Activated gamma-delta T cell treated with anti-CD3 and anti-CD28 coated beads, Interleukin-2, amount 50 U/mL, for 16 hours (primary cell): ENCODE results near the gene PLTP.
A peak's percentile ranks its signal among the peaks of the same experiment; 100 is the strongest.
"Not testable (repeated sequence)": the region's sequence is repeated elsewhere in the genome, so short reads cannot be mapped to it uniquely, and the experiment has no call there.

Experiments used
- DNase-seq: peaks from one replicate; pipeline ENCODE4 v3.0.0-alpha.2; 2020; ENCODE audit warnings: low read depth

PLTP gene

GRCh38 chr20:45874104-45874481 lies 37.9 kb downstream of the PLTP start:
- DNase-seq, result not testable (repeated sequence)

DNA sequence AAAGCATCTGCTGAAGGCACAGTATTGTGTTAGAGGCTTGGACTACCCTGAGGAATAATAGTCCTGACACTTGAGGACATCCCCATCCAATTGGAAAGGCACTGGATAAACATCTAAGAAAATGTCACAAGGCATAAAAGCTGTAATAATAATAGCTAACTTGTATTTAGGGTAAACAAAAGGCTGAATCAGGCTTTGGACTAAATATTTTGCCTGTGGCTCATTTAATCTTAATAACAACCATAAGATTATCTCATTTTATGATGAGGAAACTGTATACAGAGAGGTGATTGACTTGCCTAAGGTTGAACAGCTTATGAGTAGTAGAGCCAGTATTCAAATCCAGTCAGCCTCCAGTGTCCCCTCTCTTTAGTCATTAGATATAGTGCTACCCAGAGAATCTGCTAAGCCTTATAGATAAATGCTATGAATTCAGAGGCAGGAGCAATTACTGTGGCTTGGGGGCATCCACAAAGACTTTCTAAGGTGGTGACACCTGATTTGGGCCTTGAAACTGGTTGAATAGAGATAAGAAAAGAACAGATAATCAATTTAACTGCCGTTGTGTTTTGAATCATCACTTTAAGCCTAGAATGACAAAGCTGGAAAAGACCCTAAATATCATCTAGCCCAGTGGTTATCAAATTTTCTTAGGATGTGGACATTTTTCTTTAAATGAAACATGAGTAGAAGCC lies 38.4 kb downstream of the PLTP start:
- DNase-seq, result no peak

DNA sequence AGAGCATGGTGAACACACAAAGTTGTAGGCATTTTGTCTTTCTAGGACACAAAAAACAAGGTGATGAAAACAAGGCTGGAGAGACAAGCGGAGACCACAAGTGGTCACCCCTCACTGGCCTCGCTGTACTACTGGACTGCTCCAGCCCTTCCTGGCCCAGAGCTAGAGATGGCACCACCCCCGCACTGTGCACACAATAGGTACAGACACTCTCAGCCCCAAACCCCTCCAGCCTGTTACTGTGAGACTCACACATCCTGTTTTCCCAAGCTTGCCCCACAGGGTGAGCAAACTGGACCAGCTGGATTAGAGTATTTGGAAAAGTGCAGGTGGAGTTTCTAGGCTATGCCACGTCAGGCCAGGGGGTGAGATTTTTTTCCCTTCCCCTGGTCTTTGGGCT lies 39.3 kb downstream of the PLTP start:
- DNase-seq, result no peak

- DNase-seq, result no peak
Measured at GRCh38 chr20:45867819-45868176, 44.2 kb downstream of the PLTP start.

DNA sequence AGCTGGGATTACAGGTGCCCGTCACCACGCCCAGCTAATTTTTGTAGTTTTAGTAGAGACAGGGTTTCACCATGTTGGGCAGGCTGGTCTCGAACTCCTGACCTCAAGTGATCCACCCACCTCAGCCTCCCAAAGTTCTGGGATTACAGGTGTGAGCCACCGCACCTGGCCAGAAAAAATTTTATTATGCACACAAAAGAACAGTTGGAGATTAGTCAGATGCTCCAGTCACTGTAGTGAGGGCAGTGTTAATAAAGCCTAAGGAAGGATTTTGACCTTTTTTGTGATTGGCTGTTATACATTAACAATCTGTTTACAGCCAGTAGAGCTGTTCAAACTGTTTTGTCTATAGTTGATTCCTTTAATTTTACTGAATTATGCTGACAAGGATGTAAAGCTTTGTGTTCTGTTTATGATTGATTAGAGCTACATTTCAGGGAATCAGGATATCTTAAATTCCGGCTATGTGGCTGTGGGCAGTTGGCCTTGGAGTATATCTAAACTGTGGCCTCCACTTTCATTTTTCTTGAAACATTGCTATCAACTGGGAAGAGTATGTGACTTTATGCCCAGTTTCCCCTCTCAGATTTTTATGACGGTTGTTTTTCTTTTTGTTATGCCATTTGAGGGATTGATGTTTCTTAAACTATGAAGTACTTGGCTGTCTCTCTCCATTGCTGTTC lies 44.7 kb downstream of the PLTP start:
- no peak for DNase-seq

DNA sequence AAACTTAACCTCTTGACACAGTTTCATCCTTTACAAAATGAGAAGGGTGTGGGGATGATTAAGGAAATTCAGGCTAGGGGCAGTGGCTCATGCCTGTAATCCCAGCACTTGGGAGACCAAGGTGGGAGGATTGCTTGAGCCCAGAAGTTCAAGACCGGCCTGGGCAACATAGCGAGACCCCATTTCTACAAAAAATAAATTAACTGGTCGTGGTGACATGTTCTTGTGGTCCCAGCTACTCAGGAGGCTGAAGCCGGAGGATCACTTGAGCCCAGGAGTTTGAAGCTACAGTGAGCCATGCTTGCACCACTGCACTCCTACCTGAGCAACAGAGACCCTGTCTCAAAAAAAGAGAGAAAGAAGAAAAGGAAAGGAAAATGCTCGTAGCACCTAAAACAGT lies 45.5 kb downstream of the PLTP start:
- DNase-seq, result no peak

DNA sequence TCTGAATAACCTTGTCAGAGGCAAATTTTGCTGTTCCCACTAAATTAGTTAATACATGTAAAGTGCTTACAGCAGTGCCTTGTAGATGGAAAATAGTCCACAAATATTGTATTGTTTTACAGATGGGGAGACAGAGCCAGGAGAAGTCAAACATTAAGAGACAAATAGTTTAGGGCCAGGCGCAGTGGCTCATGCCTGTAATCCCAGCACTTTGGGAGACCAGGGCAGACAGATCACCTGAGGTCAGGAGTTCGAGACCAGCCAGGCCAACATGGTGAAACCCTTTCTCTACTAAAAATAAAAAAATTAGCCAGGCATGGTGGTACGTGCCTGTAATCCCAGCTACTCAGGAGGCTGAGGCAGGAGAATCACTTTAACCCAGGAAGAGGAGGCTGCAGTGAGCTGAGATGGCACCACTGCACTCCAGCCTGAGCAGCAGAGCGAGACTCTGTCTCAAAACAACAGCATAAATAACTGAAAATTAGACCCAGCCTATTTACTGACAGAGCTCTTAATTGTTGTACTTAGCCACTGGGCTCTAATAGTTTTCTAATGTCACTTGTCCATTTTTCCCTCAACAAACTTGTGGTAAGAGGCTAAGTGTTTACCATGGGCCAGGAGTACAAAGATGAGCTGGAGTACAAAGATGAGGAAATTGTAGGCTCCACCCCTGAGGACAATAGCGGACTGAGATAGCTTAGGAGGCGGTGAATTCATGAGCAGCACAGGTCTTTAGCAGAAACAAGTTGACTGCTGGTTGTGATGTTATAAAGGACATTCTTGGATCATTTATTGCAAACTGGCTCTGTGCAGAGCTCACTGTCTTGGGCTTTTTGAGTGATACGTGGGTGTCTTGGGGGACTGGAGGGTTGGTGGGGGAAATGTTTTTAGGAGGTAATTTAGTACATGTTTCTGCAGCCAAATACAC lies 48.1 kb downstream of the PLTP start:
- DNase-seq, result no peak

GRCh38 chr20:45861221-45862075 lies 50.5 kb downstream of the PLTP start:
- DNase-seq, result no peak

GRCh38 chr20:45860560-45861220 lies 51.3 kb downstream of the PLTP start:
- no peak for DNase-seq

- no peak for DNase-seq
Measured at GRCh38 chr20:45859916-45860315, 52.0 kb downstream of the PLTP start.

GRCh38 chr20:45857882-45858216 lies 54.1 kb downstream of the PLTP start:
- DNase-seq, result no peak

DNA sequence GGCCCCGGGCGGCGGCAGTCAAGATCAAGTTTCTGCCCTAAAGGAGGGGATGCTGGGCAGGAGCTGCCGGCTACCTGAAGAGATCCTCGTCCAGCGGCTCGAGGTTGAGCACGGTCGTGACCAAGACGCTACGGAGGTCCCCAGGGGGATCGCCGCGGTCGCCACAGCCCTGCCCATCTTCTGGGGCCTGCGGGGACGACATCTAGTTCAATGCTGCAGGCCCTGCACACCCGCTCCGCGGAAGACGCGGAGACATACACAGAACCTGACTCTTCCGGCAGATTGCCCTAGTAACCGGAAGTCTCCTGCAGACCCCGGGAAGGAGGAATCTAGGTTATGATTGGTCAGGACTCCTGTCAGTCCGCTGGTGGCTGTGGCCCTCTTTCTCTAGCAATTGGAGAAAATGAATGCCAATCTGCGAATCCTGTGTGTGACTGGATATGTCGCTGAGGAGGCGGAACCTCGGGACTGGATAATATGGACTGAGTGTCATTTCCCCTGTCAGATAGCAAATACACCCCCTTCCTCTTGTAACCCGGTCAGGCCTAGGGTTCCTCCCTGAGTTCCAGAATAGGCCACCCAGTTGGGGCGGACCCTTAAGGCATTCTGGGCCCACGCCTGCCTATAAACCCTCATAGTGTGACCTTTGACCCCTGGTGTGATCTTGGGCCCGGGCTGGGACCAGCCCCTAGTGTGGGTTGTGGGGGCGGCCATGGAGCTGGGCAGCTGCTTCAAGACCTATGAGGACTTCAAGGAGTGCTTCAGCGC lies 54.7 kb downstream of the PLTP start, which contains the start of the genes ACOT8 and ZSWIM3:
TSS of gene ACOT8 (minus strand) at position 279 of the 768 bp plus-strand sequence. CDS start at position 202, 77 bp downstream.
TSS of gene ZSWIM3 (plus strand) at position 501 of the 768 bp plus-strand sequence. CDS start at position 713, 212 bp downstream.
- peak; percentile 93 for DNase-seq

GRCh38 chr20:45853484-45853883 lies 58.5 kb downstream of the PLTP start:
- DNase-seq, result no peak

- DNase-seq, result no peak
Measured at GRCh38 chr20:45852326-45852725, 59.6 kb downstream of the PLTP start.

DNA sequence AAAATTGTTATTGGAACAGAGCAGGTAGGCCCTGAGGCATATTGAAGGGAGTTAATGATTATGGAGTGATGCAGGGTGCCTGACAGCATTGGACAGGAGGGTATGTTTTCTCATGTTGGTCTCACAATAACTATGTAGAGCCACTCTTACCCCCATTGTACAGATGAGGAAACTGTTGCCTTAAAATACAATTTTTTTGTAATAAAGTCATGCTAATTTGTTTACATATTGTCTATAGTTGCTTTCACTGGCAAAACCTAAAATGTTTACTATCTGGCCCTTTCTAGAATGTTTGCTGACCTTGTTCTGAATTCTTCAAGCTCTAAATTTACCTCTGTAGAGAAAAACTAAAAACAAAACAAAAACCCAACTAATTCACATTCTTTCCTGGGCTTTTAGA lies 60.5 kb downstream of the PLTP start:
- DNase-seq, result no peak

DNA sequence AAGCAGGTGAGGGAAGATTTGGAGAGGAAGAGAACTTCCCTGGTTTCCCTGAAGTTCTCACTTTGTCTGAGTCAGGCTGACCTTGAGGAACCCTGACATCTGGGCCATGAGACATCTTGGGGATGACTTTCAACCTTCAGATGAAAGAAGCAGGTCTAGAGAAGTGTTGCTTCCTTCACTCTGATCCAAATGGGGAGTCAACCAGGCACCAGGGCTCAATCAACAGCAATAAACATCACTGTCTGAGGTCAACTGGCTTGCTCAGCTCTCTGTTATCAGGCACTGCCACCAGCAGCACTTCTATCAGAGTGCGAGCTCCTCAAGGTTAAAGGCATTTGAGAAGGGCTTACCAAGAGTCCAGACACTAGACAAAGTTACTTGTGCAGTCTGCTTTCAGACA lies 61.0 kb downstream of the PLTP start:
- DNase-seq, result no peak

GRCh38 chr20:45850238-45850637 lies 61.7 kb downstream of the PLTP start:
- DNase-seq, result no peak

GRCh38 chr20:45848969-45849582 lies 62.9 kb downstream of the PLTP start:
- DNase-seq, result no peak
